HG03196 (cell line): ENCODE data around the gene ERGIC1.
"Not testable (repeated sequence)": the region's sequence is repeated elsewhere in the genome, so short reads cannot be mapped to it uniquely, and the experiment has no call there.

ENCODE experiments used
- ATAC-seq: cut with Tn5 transposase; IDR thresholded peaks from one replicate; pipeline ENCODE4 v1.9.1; 2021; ENCODE audit not compliant: unreplicated experiment

ERGIC1 gene

GRCh38 chr5:172862165-172862801 lies 28.2 kb downstream of the ERGIC1 start:
- ATAC-seq, result no peak

GRCh38 chr5:172864171-172864570 lies 30.1 kb downstream of the ERGIC1 start:
- ATAC-seq, result not testable (repeated sequence)

- ATAC-seq, result no peak
Observed at GRCh38 chr5:172864747-172865146, 30.7 kb downstream of the ERGIC1 start.

- no peak for ATAC-seq
Observed at GRCh38 chr5:172866378-172866777, 32.3 kb downstream of the ERGIC1 start.

GRCh38 chr5:172866802-172867748 lies 33.0 kb downstream of the ERGIC1 start:
- no peak for ATAC-seq

GRCh38 chr5:172867761-172868435 lies 33.8 kb downstream of the ERGIC1 start:
- no peak for ATAC-seq

GRCh38 chr5:172868436-172868923 lies 34.4 kb downstream of the ERGIC1 start:
- ATAC-seq, result no peak

GRCh38 chr5:172868924-172869591 lies 35.0 kb downstream of the ERGIC1 start:
- no peak for ATAC-seq

- no peak for ATAC-seq
Observed at GRCh38 chr5:172869691-172870090, 35.6 kb downstream of the ERGIC1 start.

GRCh38 chr5:172870291-172870714 lies 36.3 kb downstream of the ERGIC1 start:
- ATAC-seq, result no peak

- no peak for ATAC-seq
Observed at GRCh38 chr5:172870715-172871461, 36.8 kb downstream of the ERGIC1 start.

- no peak for ATAC-seq
Observed at GRCh38 chr5:172871536-172871935, 37.5 kb downstream of the ERGIC1 start.

GRCh38 chr5:172871982-172872381 lies 37.9 kb downstream of the ERGIC1 start:
- ATAC-seq, result no peak

GRCh38 chr5:172872997-172873491 lies 39.0 kb downstream of the ERGIC1 start:
- no peak for ATAC-seq

- no peak for ATAC-seq
Observed at GRCh38 chr5:172873513-172873912, 39.5 kb downstream of the ERGIC1 start.

GRCh38 chr5:172874647-172875504 lies 40.8 kb downstream of the ERGIC1 start:
- ATAC-seq, result no peak

- ATAC-seq, result no peak
Observed at GRCh38 chr5:172875505-172876279, 41.6 kb downstream of the ERGIC1 start.

- no peak for ATAC-seq
Observed at GRCh38 chr5:172876578-172876977, 42.5 kb downstream of the ERGIC1 start.
